Neural progenitor cell (in vitro differentiated cells): ENCODE data around the gene GNA14. TPM values are rescaled to one million over a fixed set of nuclear protein-coding genes. Genes with fewer than 3 reads are reported as not detected.

Experiments used
- DNase-seq: peaks from one replicate; pipeline ENCODE4 v3.0.0-alpha.2; 2016; ENCODE audit warnings: low spot score
- H2AFZ ChIP-seq: fragments of 200-600 bp; sonication (generic); replicated peaks from 2 replicates; pipeline ENCODE4 v1.6.1; 2016; ENCODE audit warnings: antibody characterized with exemption
- H3F3A ChIP-seq: fragments of 200-600 bp; sonication (generic); 2 replicates; pipeline ENCODE4 v1.6.1; 2016; ENCODE audit warnings: antibody characterized with exemption, low read depth
- H3K27ac ChIP-seq: fragments of 200-600 bp; sonication (generic); 2 replicates; pipeline ENCODE4 v1.5.1; 2016; ENCODE audit warnings: mild to moderate bottlenecking
- H3K27me3 ChIP-seq: fragments of 200-600 bp; sonication (generic); 2 replicates; pipeline ENCODE4 v1.6.1; 2016; ENCODE audit warnings: mild to moderate bottlenecking, moderate library complexity
- H3K36me3 ChIP-seq: fragments of 200-600 bp; sonication (generic); 2 replicates; pipeline ENCODE4 v1.5.1; 2016
- H3K4me1 ChIP-seq: fragments of 200-600 bp; sonication (generic); 2 replicates; pipeline ENCODE4 v1.6.1; 2016; ENCODE audit warnings: mixed run types
- H3K4me2 ChIP-seq: fragments of 200-600 bp; sonication (generic); 2 replicates; pipeline ENCODE4 v1.6.1; 2016
- H3K4me3 ChIP-seq: fragments of 200-600 bp; sonication (generic); 2 replicates; pipeline ENCODE4 v1.5.1; 2016
- H3K79me2 ChIP-seq: fragments of 200-600 bp; sonication (generic); 2 replicates; pipeline ENCODE4 v1.6.1; 2016; ENCODE audit warnings: low read depth
- H3K9ac ChIP-seq: fragments of 200-600 bp; sonication (generic); 2 replicates; pipeline ENCODE4 v1.6.1; 2016
- H3K9me3 ChIP-seq: fragments of 200-600 bp; sonication (generic); 2 replicates; pipeline ENCODE4 v1.5.1; 2016; ENCODE audit warnings: low read depth
- H4K20me1 ChIP-seq: fragments of 200-600 bp; sonication (generic); 2 replicates; pipeline ENCODE4 v1.6.1; 2016; ENCODE audit warnings: low read depth
- H3K27ac Mint-ChIP-seq: 3 replicates; pipeline ENCODE4 v1.8.0; 2021; ENCODE audit warnings: mixed read lengths
- H3K27me3 Mint-ChIP-seq: 2 replicates; pipeline ENCODE4 v1.8.0; 2022; ENCODE audit warnings: low read depth, mild to moderate bottlenecking, inconsistent platforms, moderate library complexity, mixed read lengths; ENCODE audit not compliant: insufficient read depth
- H3K36me3 Mint-ChIP-seq: 3 replicates; pipeline ENCODE4 v1.8.0; 2021; ENCODE audit warnings: mixed read lengths
- H3K4me1 Mint-ChIP-seq: 3 replicates; pipeline ENCODE4 v1.8.0; 2021; ENCODE audit warnings: mixed read lengths
- H3K4me3 Mint-ChIP-seq: 3 replicates; pipeline ENCODE4 v1.8.0; 2021; ENCODE audit warnings: mild to moderate bottlenecking, moderate library complexity, mixed read lengths
- H3K9me3 Mint-ChIP-seq: 3 replicates; pipeline ENCODE4 v1.8.0; 2020; ENCODE audit warnings: mixed read lengths
- CTCF ChIP-seq: fragments of 200-600 bp; sonication (generic); IDR thresholded peaks from 2 replicates; pipeline ENCODE4 v1.5.1; 2017; ENCODE audit warnings: antibody characterized with exemption, mild to moderate bottlenecking
- EZH2 ChIP-seq: fragments of 200-600 bp; sonication (generic); IDR thresholded peaks from 2 replicates; pipeline ENCODE4 v1.6.1; 2017; ENCODE audit warnings: antibody characterized with exemption, mild to moderate bottlenecking, moderate library complexity
- EZH2phosphoT487 ChIP-seq: fragments of 200-600 bp; sonication (generic); IDR thresholded peaks from 2 replicates; pipeline ENCODE4 v1.6.1; 2017; ENCODE audit warnings: antibody characterized with exemption
- total RNA-seq: library from RNA; depleted of rRNA; stranded (reverse); fragments of >200 nt; gene quantifications from 2 replicates; pipeline ENCODE4 v1.2.3, GENCODE V29; 2015; ENCODE audit warnings: low replicate concordance

The GNA14 gene
- total RNA-seq, 1 donor from 2014 or later = not detected

- Histone ChIP-seq H3K4me3 (no peak overlapping the region), H3K9me3 (no peaks in the 10 kb centered on the region), H4K20me1 (no peaks in the 10 kb centered on the region), H3K36me3 (no peaks in the 10 kb centered on the region), H3K79me2 (no peaks in the 10 kb centered on the region), H3K27ac (no peak overlapping the region), H3K4me2 (no peak overlapping the region), H3K27me3 (no peaks in the 10 kb centered on the region), H2AFZ (no peak overlapping the region), H3K4me1 (peaks cover 8% of the 10 kb centered on the region), H3K9ac (no peak overlapping the region), H3F3A (peaks cover 17% of the 10 kb centered on the region)
- Mint-ChIP-seq H3K4me3 (no peak overlapping the region), H3K36me3 (no peaks in the 10 kb centered on the region), H3K27me3 (peaks cover 4% of the 10 kb centered on the region), H3K27ac (no peak overlapping the region), H3K9me3 (peaks cover 7% of the 10 kb centered on the region), H3K4me1 (peaks cover 15% of the 10 kb centered on the region)
- TF ChIP-seq EZH2phosphoT487 (no peak), EZH2 (no peak), CTCF (no peak)
- no peak for DNase-seq
These were observed 116.7 kb downstream of the GNA14 start for GRCh38 chr9:77531400-77531799.

GRCh38 chr9:77523891-77524290 is 124.2 kb downstream of the GNA14 start:
- Mint-ChIP-seq H3K4me1 (no peaks in the 10 kb centered on the region), H3K36me3 (no peaks in the 10 kb centered on the region), H3K9me3 (peaks cover 4% of the 10 kb centered on the region), H3K4me3 (no peak overlapping the region), H3K27ac (no peak overlapping the region), H3K27me3 (peaks cover 2% of the 10 kb centered on the region)
- H3K4me3 ChIP-seq = no peak overlapping the region
- no peaks in the 10 kb centered on the region for H3K9me3 ChIP-seq
- no peaks in the 10 kb centered on the region for H3K36me3 ChIP-seq
- H3K4me2 ChIP-seq = no peak overlapping the region
- DNase-seq = no peak
- no peaks in the 10 kb centered on the region for H3K27me3 ChIP-seq
- H3K27ac ChIP-seq = no peak overlapping the region
- H3K79me2 ChIP-seq = no peaks in the 10 kb centered on the region
- TF ChIP-seq CTCF (no peak), EZH2 (no peak), EZH2phosphoT487 (no peak)
- no peaks in the 10 kb centered on the region for H4K20me1 ChIP-seq
- H3F3A ChIP-seq = no peaks in the 10 kb centered on the region
- no peak overlapping the region for H2AFZ ChIP-seq
- H3K4me1 ChIP-seq = no peaks in the 10 kb centered on the region
- H3K9ac ChIP-seq = no peak overlapping the region

GRCh38 chr9:77521091-77521490 is 127.0 kb downstream of the GNA14 start:
- Histone ChIP-seq H3K9me3 (no peaks in the 10 kb centered on the region), H3K27ac (no peak overlapping the region), H3K9ac (no peak overlapping the region), H3K4me1 (no peaks in the 10 kb centered on the region), H3F3A (no peaks in the 10 kb centered on the region), H2AFZ (no peak overlapping the region), H4K20me1 (no peaks in the 10 kb centered on the region), H3K4me2 (no peak overlapping the region), H3K79me2 (no peaks in the 10 kb centered on the region), H3K27me3 (no peaks in the 10 kb centered on the region), H3K36me3 (no peaks in the 10 kb centered on the region), H3K4me3 (no peak overlapping the region)
- Mint-ChIP-seq H3K27ac (no peak overlapping the region), H3K27me3 (peaks cover 4% of the 10 kb centered on the region), H3K9me3 (peaks cover 1% of the 10 kb centered on the region), H3K4me3 (no peak overlapping the region), H3K4me1 (no peaks in the 10 kb centered on the region), H3K36me3 (no peaks in the 10 kb centered on the region)
- no peak for DNase-seq
- TF ChIP-seq EZH2phosphoT487 (no peak), EZH2 (no peak), CTCF (no peak)

- no peaks in the 10 kb centered on the region for H3K36me3 Mint-ChIP-seq
- TF ChIP-seq CTCF (no peak), EZH2 (no peak), EZH2phosphoT487 (no peak)
- no peak for DNase-seq
- H2AFZ ChIP-seq = no peak overlapping the region
- no peak overlapping the region for H3K27ac ChIP-seq
- H3K27ac Mint-ChIP-seq = no peak overlapping the region
- H3K9ac ChIP-seq = no peak overlapping the region
- no peaks in the 10 kb centered on the region for H3K4me1 ChIP-seq
- H3K9me3 ChIP-seq = no peaks in the 10 kb centered on the region
- H3F3A ChIP-seq = no peaks in the 10 kb centered on the region
- H3K79me2 ChIP-seq = no peaks in the 10 kb centered on the region
- H3K4me1 Mint-ChIP-seq = no peaks in the 10 kb centered on the region
- H3K4me3 Mint-ChIP-seq = no peak overlapping the region
- H3K27me3 Mint-ChIP-seq = peaks cover 2% of the 10 kb centered on the region
- no peaks in the 10 kb centered on the region for H3K27me3 ChIP-seq
- H3K4me3 ChIP-seq = no peak overlapping the region
- no peaks in the 10 kb centered on the region for H3K36me3 ChIP-seq
- H4K20me1 ChIP-seq = no peaks in the 10 kb centered on the region
- no peak overlapping the region for H3K4me2 ChIP-seq
- no peaks in the 10 kb centered on the region for H3K9me3 Mint-ChIP-seq
These were observed 129.4 kb downstream of the GNA14 start for GRCh38 chr9:77518688-77519087.
